ENCODE data around the gene JMJD1C.
"Not testable (repeated sequence)": the region's sequence is repeated elsewhere in the genome, so short reads cannot be mapped to it uniquely, and the experiment has no call there.

Gene JMJD1C

DNA sequence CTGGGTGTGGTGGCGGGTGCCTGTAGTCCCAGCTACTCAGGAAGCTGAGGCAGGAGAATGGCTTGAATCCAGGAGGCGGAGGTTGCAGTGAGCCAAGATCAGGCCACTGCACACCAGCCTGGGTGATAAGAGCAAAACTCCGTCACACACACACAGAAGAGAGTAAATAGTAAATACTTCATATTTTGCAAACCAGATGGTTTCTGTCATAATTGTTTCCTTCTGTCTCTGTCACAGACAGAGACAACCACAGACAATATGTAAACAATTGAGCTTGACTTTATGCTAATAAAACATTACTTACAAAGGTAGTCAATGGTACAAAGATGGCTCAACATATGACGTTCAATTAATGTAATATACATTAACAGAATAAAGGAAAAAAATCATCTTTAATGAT lies 83.7 kb downstream of the JMJD1C start:
- H3K4me3 ChIP-seq (ENCODE audit: low read length) = no peak overlapping the region
- H3F3A ChIP-seq (ENCODE audit: insufficient read depth, low read length) = 0 out of 2 replicates have a peak, but pooled peaks cover 2% of the 10 kb centered on the region
- H4K20me1 ChIP-seq (ENCODE audit: insufficient read depth, low read length) = peaks cover 7% of the 10 kb centered on the region
- H3K36me3 ChIP-seq (replicated peaks; ENCODE audit: insufficient read depth, low read length) = no peaks in the 10 kb centered on the region
- H3K9ac ChIP-seq (ENCODE audit: low read length) = no peak overlapping the region
- TF ChIP-seq EZH2phosphoT487 (IDR thresholded peaks at IDR 0.05; ENCODE audit: low read length) (no peak), EZH2 (optimal IDR thresholded peaks at IDR 0.05; ENCODE audit: low read depth, low read length) (no peak)
- TF ChIP-seq, protein P1, sequence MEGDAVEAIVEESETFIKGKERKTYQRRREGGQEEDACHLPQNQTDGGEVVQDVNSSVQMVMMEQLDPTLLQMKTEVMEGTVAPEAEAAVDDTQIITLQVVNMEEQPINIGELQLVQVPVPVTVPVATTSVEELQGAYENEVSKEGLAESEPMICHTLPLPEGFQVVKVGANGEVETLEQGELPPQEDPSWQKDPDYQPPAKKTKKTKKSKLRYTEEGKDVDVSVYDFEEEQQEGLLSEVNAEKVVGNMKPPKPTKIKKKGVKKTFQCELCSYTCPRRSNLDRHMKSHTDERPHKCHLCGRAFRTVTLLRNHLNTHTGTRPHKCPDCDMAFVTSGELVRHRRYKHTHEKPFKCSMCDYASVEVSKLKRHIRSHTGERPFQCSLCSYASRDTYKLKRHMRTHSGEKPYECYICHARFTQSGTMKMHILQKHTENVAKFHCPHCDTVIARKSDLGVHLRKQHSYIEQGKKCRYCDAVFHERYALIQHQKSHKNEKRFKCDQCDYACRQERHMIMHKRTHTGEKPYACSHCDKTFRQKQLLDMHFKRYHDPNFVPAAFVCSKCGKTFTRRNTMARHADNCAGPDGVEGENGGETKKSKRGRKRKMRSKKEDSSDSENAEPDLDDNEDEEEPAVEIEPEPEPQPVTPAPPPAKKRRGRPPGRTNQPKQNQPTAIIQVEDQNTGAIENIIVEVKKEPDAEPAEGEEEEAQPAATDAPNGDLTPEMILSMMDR (IDR thresholded peaks at IDR 0.05; ENCODE audit: low read length) = no peak
- H3K27me3 ChIP-seq (replicated peaks; ENCODE audit: insufficient read depth, low read length) = no peaks in the 10 kb centered on the region
- no peaks in the 10 kb centered on the region for H3K9me2 ChIP-seq (replicated peaks; ENCODE audit: insufficient read depth, low read length)
- no peak overlapping the region for H3K27ac ChIP-seq (ENCODE audit: low read length)
- H2AFZ ChIP-seq (ENCODE audit: low read length) = no peak overlapping the region
- no peak for DNase-seq
- no peaks in the 10 kb centered on the region; the same call in 1 of the 2 replicates for H3K4me1 ChIP-seq (ENCODE audit: low read length)
- H3K79me2 ChIP-seq (ENCODE audit: low read length) = peaks cover 55% of the 10 kb centered on the region
- no peak overlapping the region for H3K4me2 ChIP-seq (ENCODE audit: low read depth, low read length)
- H3K9me3 ChIP-seq (replicated peaks; ENCODE audit: insufficient read depth, low read length) = no peaks in the 10 kb centered on the region

DNA sequence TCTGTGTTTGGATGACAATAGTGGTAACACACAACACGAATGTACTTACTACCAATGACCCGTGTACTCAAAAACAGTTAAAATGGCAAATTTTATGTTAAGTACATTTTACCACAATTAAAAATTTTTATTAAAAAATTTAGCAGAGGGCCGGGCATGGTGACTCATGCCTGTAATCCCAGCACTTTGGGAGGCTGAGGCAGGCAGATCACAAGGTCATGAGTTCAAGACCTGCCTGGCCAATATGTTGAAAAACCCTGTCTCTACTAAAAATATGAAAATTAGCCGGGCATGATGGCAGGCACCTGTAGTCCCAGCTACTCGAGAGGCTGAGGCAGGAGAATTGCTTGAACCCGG lies 88.5 kb downstream of the JMJD1C start:
- not testable (repeated sequence) for H3K36me3 ChIP-seq (replicated peaks; ENCODE audit: insufficient read depth, low read length); H3F3A ChIP-seq (ENCODE audit: insufficient read depth, low read length); H3K4me3 ChIP-seq (ENCODE audit: low read length); H3K27ac ChIP-seq (ENCODE audit: low read length); H3K9me3 ChIP-seq (replicated peaks; ENCODE audit: insufficient read depth, low read length); H3K27me3 ChIP-seq (replicated peaks; ENCODE audit: insufficient read depth, low read length); H3K4me1 ChIP-seq (ENCODE audit: low read length); H3K9ac ChIP-seq (ENCODE audit: low read length); H4K20me1 ChIP-seq (ENCODE audit: insufficient read depth, low read length); DNase-seq; H3K9me2 ChIP-seq (replicated peaks; ENCODE audit: insufficient read depth, low read length); H2AFZ ChIP-seq (ENCODE audit: low read length)
- H3K79me2 ChIP-seq (ENCODE audit: low read length) = peaks cover 43% of the 10 kb centered on the region
- peak overlapping the region; percentile 47; the same call in 1 of the 2 replicates for H3K4me2 ChIP-seq (ENCODE audit: low read depth, low read length)

DNA sequence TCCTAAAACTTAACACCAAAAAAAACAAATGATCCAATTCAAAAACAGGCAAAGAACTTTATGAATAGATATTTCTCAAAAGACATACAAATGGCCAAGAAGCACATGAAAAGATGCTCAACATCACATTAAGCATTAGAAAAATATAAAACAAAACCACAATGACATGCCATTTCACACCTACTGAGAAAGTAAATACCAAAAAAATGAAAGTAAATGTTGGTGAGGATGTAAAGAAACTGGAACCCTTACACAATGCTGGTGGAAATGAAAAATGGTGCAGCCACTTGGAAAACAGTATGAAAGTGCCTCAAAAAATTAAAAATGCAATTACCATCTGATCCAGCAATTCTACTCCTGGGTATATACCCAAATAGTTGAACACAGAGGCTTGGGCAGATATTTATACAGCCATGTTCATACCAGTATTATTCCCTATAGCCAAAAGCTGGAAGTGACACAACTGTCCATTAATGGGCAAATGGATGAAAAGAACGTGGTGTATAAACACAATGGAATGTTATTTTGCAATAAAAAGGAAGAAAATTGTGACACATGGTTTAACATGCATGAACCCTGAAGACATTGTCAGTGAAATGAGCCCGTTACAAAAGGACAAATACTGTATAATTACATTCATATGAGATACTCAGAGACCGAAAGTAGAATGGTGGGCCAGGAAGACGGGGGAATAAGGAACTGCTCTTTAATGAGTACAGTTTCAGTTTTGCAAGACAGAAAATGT lies 89.0 kb downstream of the JMJD1C start:
- DNase-seq = peak; percentile 73

More for the DNA sequence above, 89.0 kb downstream of the JMJD1C start:
- Histone ChIP-seq H3K27ac (ENCODE audit: low read length) (no peak overlapping the region; the same call in 1 of the 2 replicates), H3K4me2 (ENCODE audit: low read depth, low read length) (peak overlapping the region; percentile 47; the same call in 1 of the 2 replicates), H3K36me3 (replicated peaks; ENCODE audit: insufficient read depth, low read length) (no peaks in the 10 kb centered on the region), H3K9me2 (replicated peaks; ENCODE audit: insufficient read depth, low read length) (no peaks in the 10 kb centered on the region), H4K20me1 (ENCODE audit: insufficient read depth, low read length) (no peaks in the 10 kb centered on the region; the same call in 1 of the 2 replicates), H3K4me3 (ENCODE audit: low read length) (peak overlapping the region; percentile 23), H3K9me3 (replicated peaks; ENCODE audit: insufficient read depth, low read length) (no peaks in the 10 kb centered on the region), H3K27me3 (replicated peaks; ENCODE audit: insufficient read depth, low read length) (no peaks in the 10 kb centered on the region), H3K79me2 (ENCODE audit: low read length) (peaks cover 38% of the 10 kb centered on the region), H3F3A (ENCODE audit: insufficient read depth, low read length) (0 out of 2 replicates have a peak, but pooled peaks cover 2% of the 10 kb centered on the region), H2AFZ (ENCODE audit: low read length) (no peak overlapping the region), H3K9ac (ENCODE audit: low read length) (no peak overlapping the region), H3K4me1 (ENCODE audit: low read length) (peaks cover 7% of the 10 kb centered on the region)
- TF ChIP-seq EZH2phosphoT487 (IDR thresholded peaks at IDR 0.05; ENCODE audit: low read length) (no peak), EZH2 (optimal IDR thresholded peaks at IDR 0.05; ENCODE audit: low read depth, low read length) (no peak)
- TF ChIP-seq, protein P1 (IDR thresholded peaks at IDR 0.05; ENCODE audit: low read length) = no peak

All from MM.1S (cell line).